Umbilical cord (tissue), 2 donors: ENCODE data around the gene PMIS2. TPM values are rescaled to one million over a fixed set of nuclear protein-coding genes. Genes with fewer than 3 reads are reported as not detected.
A peak's percentile ranks its signal among the peaks of the same experiment; 100 is the strongest.
"Not testable (repeated sequence)": the region's sequence is repeated elsewhere in the genome, so short reads cannot be mapped to it uniquely, and the experiment has no call there.

Source experiments
- DNase-seq: peaks from one replicate; pipeline ENCODE4 v3.0.0-alpha.2; 2015; ENCODE audit warnings: low spot score
- total RNA-seq: library from RNA; depleted of rRNA; stranded (reverse); fragments of >200 nt; gene quantifications from one replicate; pipeline ENCODE4 v1.2.3, GENCODE V29; 2014; ENCODE audit warnings: low replicate concordance; ENCODE audit not compliant: insufficient read depth

PMIS2 gene
- total RNA-seq, 1 donor from 2014 or later, result not detected

DNA sequence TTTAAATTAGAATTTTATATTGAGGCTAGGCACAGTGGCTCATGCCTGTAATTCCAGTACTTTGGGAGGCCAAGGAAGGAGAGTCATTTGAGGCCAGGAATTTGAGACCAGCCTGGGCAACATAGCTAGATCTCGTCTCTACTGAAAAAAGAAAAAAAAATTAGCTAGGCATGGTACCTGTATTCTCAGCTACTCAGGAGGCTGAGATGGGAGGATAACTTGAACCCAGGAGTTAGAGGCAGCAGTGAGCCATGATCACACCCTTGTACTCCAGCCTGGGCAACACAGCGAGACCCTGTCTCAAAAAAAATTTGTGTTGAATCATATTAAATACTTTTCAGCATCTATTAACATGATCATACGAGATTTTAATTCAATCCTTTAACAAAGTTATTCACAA, 4.9 kb downstream of the PMIS2 start:
- DNase-seq, result no peak

DNA sequence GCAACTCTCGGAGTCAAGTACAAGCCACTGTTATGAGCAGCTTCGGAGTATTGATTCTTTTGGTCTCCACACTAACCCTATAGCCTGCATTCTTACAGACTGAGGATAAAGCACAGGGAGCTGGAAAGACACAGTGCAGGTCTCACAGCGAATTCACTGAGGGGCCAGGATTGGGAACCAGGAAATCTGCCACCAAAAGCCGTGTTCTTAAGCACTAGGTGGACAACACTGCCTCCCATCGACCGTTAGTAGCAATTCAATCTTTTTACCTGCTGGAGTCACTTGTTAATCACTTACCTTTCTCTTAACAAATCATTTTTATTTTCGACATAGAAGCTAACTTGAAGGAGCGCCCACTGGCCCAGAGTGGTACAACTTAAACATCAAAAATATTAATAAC, 6.3 kb downstream of the PMIS2 start:
- DNase-seq, result peak; percentile 47

DNA sequence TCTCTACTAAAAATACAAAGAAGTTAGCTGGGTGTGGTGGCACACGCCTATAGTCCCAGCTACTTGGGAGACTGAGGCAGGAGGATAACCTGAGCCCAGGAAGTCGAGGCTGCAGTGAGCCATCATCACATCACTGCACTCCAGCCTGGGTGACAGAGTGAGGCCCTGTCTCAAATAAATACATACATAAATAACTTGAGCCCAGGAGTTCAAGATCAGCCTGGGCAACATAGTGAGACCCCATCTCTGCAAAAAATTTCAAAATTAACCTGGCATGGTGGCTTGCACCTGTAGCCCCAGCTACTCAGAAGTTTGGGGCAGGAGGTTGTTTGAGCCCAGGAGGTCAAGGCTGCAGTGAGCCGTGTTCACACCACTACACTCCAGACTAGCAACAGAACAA, 9.1 kb downstream of the PMIS2 start:
- not testable (repeated sequence) for DNase-seq

DNA sequence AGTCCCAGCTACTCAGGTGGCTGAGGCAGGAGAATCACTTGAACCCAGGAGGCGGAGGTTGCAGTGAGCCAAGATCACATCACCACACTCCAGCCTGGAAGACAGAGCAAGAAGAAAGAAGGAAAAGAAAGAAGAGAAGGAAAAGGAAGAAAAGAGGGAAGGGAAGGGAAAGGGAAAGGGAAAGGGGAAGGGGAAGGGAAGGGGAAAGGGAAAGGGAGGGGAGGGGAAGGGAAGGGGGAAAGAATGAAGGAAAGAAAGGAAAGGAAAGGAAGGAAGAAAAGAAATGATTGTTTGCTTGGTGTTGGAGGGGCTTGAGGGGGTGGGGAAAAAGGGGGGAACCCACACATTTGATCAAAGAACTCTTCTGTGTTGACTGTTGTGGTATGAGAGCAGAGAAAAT, 10.0 kb downstream of the PMIS2 start:
- DNase-seq, result no peak

DNA sequence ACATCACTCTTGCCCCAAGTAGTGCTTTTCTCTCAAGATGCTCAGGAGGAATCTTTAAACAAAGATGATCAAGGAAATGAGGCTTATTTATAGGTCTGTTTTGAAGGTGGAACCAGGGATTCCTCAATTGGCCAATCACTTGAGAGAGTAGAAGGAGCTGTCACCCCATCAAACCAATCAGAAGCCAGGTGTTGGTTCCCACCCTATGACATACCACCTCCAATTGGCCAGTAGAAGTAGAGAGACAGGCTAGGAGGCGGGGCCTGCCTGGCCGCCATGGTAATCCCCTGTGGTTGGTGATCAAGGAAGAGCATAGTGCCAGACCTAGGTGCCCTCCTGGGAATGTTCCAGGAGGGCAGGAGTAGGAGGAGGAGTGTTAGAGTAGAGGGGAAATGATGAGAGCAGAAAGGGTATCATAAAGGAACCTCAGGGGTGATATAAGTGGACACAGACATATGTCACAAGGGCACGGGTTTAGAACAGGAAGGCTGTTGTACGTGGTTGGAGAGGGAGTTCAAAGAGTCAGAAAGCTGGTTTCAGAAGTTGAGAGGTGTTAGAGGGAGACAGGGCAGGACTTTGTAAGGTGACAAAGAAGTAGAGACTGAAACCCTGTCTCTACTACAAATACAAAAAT, 10.5 kb downstream of the PMIS2 start:
- DNase-seq, result no peak

DNA sequence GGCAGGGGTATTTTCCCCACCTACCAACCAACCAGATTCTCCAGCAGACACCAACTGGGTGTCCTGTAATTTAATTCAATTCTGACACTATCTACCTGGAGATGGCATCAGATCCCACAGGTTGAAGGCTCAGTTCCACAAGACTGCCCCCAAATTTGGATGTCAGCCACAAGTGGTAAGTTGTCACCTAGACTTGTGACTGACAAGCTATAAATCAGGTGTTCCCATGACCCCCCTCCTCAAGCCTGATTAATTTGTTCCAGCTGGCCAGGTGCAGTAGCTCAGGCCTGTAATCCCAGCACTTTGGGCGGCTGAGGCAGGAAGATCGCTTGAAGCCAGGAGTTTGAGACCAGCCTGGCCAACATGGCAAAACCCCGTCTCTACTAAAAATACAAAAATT, 16.0 kb downstream of the PMIS2 start:
- no peak for DNase-seq

DNA sequence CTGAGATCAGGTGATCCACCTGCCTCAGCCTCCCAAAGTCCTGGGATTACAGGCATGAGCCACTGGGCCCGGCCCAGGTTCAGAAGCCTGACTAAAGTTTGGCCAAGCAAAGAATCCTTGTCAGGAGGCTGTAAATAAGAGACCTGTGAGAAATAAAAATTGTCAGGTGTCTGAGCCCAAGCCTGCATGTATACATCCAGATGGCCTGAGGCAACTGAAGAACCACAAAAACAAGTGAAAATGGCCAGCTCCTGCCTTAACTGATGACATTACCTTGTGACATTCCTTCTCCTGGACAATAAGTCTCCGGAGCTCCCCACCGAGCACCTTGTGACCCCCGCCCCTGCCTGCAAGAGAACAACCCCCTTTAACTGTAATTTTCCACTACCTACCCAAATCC, 18.5 kb downstream of the PMIS2 start:
- DNase-seq, result not testable (repeated sequence)

DNA sequence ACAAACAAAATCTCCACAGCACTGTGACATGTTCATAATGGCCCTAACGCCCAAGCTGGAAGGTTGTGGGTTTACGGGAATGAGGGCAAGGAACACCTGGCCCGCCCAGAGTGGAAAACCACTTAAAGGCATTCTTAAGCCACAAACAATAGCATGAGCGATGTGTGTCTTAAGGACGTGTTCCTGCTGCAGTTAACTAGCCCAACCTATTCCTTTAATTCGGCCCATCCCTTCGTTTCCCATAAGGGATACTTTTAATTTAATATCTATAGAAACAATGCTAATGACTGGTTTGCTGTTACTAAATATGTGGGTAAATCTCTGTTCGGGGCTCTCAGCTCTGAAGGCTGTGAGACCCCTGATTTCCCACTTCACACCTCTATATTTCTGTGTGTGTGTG, 21.2 kb downstream of the PMIS2 start:
- DNase-seq, result not testable (repeated sequence)

DNA sequence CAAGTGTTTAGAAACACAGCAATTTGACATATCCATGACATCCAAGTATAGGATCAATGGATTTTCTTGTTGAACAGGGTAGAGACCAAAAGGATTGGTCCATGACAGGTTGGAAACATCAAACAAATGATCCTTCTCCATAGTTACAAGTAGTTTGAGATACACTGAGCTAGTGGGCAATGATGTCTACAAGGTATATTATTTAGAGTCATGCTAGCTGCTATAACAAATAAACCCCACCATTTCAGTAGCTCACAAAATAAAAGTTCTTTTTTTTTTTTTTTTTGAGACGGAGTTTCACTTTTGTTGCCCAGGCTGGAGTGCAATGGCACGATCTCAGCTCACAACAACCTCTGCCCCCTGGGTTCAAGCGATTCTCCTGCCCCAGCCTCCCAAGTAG, 21.7 kb downstream of the PMIS2 start:
- no peak for DNase-seq

DNA sequence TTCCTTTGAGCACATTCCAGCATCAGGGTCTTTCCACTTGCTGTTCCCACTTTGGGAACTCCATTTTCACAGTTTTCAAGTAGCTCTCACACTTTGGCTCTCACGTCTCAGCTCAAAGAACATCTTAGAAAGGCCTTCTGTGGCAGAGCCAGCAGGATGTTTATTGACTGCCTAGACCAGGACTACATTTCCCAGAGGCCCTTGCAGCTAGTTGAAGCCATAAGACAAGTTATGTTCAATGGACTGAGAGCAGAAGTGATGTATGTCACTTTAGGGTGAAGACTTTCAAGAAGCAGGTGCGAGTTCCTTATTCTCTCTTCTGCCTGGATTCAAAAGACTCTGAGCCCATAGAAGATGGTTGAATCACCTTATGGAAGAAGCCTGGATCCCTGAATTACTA, 22.3 kb downstream of the PMIS2 start:
- no peak for DNase-seq

DNA sequence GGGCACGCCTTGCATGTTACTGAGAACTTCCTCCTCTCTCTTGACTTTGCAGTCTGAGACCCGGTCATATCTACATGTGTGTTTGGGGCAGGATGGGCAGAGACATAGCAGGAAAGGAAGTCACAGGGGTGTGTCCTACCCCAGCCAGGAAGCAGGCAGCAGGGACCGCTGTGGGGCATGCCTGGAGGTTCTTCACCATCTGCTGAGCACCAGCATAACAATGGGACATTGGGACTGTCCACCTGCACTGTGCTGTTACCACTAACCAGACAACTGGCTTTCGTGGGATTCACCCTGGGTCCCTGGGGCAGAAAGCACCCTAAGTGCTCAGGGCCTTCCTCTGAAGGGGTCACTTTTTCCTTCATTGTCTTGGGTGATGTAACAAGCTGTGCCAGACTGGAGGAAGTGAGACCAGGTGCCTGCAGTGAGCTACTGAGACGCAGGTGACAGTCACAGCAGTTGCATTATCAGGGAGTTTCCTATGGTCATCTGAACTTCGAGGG, 23.9 kb downstream of the PMIS2 start:
- DNase-seq, result no peak

DNA sequence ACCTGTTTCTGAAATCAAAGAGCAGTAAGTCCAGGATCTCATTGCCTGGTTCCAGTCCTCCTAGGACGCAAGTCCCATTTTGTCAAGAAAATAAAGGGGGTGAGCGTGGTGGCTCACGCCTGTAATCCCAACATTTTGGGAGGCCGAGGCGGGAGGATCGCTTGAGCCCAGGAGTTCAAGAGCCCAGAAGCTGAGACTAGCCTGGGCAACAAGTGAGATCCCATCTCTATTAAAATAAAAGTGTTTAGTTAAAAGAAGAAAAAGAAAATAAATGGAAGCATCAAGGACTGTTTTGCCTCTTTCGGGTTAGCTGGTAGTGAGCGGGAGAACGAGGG, 26.2 kb downstream of the PMIS2 start:
- DNase-seq, result no peak

DNA sequence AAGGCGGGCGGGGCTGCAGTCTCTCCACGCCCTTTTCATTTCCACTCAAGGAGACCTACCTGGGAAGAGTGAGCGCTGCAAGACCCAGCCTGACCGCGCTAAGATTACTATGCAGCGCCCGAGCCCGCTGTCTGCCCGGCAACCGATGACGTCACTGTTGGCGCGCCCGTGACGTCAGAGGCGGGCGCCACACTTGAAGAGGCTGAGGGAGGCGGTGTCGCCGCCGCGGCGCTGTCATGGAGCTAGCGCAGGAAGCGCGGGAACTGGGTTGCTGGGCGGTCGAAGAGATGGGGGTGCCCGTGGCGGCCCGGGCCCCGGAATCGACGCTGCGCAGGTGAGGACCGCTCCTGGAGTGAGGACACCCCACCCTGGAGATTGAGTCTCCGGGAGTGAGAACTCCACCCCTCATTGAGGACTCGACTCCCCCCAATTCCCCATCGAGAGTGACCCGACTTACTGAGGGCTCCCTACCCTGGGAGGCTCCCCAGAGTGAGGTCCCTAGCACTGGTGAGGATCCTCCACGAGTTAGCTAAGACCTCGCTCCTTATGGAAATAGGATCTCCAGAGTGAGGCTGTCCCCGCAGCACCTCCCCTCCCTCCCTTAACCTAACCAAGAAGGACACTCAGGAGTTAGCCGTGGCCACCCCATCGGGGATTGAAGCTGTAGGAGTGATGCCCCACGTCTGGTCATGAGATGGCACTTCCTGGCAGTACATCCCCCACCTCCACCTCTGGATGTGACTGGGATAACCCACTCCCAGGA, 26.8 kb downstream of the PMIS2 start, which contains the start of gene HAUS5:
Gene HAUS5, plus strand, starts transcription at position 177 of the 763 bp plus-strand sequence. Its CDS starts 60 bp downstream, at position 237.
- DNase-seq, result peak; percentile 92

DNA sequence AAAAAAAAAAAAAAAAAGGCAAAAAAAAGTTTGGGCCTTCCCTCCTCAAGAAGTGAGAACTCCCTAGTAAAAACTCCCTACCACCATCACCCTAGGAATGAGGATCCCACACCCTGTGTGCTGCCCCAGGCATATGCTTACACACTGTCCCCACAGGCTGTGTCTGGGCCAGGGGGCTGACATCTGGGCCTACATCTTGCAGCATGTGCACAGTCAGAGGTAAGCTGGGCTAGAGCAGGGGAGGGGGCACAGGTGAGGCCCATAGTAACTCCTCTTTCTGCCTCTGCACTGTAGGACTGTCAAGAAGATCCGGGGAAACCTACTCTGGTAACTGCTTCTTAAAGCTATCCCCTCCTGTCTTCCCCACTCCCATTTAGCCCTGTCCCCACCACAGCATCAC, 27.6 kb downstream of the PMIS2 start:
- no peak for DNase-seq

DNA sequence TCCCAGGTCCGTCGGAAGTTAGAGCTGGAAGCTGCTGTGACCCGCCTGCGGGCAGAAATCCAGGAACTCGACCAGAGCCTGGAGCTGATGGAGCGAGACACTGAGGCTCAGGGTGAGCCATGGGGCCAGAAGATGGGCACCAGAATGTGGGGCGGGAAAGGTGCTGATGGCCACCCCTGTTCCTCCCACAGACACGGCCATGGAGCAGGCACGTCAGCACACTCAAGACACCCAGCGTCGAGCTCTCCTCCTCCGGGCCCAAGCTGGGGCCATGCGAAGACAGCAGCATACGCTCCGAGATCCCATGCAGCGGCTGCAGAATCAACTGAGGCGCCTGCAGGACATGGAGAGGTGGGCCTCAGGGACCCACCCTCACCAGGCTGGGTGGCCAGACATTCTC, 29.1 kb downstream of the PMIS2 start:
- DNase-seq, result no peak

DNA sequence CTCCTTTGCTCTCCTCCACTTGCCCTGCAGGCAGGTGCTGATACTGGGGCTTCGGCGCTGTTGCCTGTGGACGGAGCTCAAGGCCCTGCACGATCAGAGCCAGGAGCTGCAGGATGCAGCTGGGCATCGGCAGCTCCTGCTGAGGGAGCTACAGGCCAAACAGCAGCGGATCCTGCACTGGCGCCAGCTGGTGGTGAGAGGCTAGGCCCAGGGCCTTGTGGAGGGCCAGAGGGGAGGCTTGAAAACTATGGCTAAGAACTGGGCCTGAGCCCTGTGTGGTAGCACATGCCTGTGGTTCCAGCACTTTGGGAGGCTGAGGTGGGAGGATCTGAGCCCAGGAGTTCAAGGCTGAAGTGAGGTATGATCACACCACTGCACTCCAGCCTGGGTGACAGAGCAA, 32.9 kb downstream of the PMIS2 start:
- no peak for DNase-seq

DNA sequence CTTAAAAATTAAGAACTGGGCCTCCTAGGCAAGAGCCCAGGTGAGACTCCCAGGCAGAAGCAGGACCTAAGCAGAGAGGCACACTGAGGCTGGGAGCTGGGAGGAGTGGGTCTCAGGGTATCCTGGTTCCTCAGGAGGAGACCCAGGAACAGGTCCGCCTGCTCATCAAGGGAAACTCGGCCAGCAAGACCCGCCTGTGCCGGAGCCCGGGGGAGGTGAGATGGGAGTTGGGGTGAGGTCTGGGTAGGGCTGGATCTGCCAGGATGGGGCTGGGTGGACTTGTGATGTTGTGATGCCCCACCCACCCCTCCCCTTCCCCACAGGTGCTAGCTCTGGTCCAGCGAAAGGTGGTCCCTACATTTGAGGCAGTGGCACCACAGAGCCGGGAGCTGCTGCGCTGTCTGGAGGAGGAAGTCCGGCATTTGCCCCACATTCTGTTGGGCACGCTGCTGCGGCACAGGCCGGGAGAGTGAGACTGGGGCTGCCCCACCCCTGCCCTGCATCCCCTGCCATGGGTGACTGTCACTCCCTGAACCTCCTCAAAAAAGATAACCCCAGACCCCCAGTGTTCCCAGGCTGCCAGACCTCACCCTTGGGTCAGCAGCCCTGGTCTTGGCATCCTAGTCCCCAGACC, 33.4 kb downstream of the PMIS2 start:
- no peak for DNase-seq

DNA sequence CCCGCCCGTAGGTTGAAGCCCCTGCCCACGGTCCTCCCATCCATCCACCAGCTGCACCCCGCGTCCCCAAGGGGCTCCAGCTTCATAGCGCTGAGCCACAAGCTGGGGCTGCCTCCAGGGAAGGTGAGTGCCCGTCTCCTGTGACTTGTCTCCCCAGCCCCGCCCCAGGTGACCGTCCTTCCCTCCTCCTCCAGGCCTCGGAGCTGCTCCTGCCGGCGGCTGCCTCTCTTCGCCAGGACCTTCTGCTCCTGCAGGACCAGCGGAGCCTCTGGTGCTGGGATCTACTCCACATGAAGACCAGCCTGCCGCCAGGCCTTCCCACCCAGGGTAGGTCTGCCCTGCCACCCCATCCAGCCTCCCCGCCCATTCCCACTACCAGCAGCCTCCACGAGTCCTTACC, 34.0 kb downstream of the PMIS2 start:
- no peak for DNase-seq

DNA sequence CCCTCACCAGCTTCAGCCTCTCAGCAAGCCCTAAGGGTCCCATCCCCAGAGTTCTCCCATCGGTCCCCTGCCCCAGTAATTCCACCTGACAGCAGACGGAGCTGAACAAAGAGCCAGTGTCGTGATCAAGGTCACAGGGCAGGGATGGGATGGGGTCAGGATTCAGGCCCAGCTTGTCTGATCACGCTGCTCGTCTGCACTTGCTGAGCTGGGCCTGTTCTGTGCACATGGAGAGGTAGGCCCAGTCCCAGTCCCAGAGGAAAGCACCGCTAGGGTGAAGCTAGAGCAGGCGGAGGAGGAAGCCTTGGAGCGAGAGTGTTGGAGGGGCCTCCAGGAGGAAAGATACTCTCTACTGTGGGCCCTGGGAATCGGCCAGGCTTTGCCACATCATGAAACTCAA, 35.7 kb downstream of the PMIS2 start:
- no peak for DNase-seq

DNA sequence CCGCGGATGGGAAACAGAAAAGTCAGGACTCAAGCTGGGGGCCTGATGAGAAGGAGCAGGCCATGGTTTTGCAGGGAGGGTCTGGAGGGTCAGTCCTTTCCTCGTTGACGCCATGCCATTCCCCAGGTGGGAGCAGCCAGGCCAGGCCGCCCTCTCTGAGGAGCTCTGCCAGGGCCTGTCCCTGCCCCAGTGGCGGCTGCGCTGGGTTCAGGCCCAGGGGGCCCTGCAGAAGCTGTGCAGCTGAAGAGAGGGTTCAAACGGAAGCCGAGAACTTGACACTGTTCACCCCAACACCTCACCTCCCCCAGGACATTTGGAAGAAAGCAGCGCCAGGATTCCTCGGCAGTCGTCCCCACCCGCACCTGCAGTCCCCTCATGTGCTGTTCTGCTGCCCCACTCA, 36.8 kb downstream of the PMIS2 start:
- DNase-seq, result no peak

DNA sequence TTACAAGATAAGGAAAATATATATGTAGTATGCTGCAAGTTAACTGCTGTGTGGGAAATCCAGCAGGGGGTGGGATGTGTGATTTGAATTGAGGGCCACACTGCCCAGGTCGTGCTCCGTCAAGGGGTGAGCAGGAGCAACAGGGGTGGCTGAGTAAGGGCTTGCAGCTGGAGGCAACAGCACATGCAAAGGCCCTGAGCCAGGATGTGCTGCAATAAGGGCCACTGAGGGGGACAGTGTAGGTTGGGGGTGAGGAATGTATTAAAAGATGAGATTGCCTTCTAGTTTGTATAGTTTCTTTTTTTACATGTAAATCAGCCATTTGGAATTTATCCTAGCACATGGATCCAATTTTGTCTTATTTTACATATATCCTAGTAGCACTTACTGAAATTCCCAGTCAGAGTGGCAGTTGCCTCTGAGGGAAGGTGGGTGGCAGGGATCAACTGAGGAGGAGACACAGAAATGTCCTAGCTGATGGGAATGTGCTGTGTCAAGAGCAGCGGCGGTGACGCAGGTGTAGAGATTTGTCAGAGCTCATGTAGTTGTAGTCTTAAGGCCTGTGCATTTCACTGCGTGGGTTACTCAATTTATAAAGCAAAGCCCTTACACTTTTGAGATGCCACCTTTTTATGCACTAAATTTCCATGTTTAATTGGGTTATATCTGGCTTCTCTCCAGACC, 37.5 kb downstream of the PMIS2 start:
- no peak for DNase-seq

DNA sequence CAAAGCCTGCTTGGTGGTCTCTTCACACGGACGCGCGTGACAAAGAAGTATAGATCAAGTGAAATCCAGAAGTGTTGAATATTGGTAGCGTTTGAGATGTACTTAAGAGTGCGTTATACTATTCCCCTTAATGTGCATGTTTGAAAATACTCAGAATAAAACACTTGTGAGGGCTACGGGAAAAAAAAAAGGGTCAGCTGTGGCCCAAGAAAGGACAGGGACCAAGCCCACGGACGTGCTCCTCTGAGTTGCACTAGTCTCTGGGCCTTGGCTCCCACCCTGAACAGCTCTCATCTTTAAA, 42.2 kb downstream of the PMIS2 start:
- no peak for DNase-seq
